Heart left ventricle (tissue), 13 donors: ENCODE data around the gene NBAS.

Source experiments
- POLR2A ChIP-seq, 2 donors: fragments of 450-650 bp; IDR thresholded peaks; one replicate each; pipeline ENCODE4 v1.6.1; 2017; ENCODE audit warnings: antibody characterized with exemption in 2 of 2, mild to moderate bottlenecking in 2 of 2, moderate library complexity in 2 of 2
- TF ChIP-seq, protein P1 (sequence below), 12 donors: fragments of 200-600 bp; sonication (generic) in 4 of 12; IDR thresholded peaks; one replicate each; pipeline versions ENCODE4 v1.5.0 to v1.8.0; 2018 to 2022; ENCODE audit warnings: antibody characterized with exemption in 12 of 12, mild to moderate bottlenecking in 5 of 12
- donor health status: ischemic (EF 13 %, LVEDD 7.1; RV severe dilation, severe dysfunction).
- donor health status: DM: no; HTN: yes; CAD: no.
- donor health status: DM: no; HTN: no; CAD: no.
- donor health status: ischemic (EF 25% LVEDD 6.9; RV normal size, moderate dysfunction).
- donor health status: ischemic (EF 25% LVEDD 5.7; RV mildly dilated, moderate dysfunction).
- donor health status: ischemic (EF 35%, LVEDD 5.7; RV mildly dilated, moderate dysfunction).
- donor health status: nonischemic (EF 11% LVEDD 7.7; RV severe dilation, severe dysfunction).
- donor health status: DM: yes; HTN: yes; CAD: no.
- donor health status: PGD.
- donor health status: ischemic (EF 29% LVEDD 5.4; RV normal size, mild dysfunction).
- donor health status: nonischemic (EF 23%, LVEDD 6.1; RV moderate dilation, normal function).

- TF ChIP-seq, protein P1, sequence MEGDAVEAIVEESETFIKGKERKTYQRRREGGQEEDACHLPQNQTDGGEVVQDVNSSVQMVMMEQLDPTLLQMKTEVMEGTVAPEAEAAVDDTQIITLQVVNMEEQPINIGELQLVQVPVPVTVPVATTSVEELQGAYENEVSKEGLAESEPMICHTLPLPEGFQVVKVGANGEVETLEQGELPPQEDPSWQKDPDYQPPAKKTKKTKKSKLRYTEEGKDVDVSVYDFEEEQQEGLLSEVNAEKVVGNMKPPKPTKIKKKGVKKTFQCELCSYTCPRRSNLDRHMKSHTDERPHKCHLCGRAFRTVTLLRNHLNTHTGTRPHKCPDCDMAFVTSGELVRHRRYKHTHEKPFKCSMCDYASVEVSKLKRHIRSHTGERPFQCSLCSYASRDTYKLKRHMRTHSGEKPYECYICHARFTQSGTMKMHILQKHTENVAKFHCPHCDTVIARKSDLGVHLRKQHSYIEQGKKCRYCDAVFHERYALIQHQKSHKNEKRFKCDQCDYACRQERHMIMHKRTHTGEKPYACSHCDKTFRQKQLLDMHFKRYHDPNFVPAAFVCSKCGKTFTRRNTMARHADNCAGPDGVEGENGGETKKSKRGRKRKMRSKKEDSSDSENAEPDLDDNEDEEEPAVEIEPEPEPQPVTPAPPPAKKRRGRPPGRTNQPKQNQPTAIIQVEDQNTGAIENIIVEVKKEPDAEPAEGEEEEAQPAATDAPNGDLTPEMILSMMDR (IDR thresholded peaks at IDR 0.05): no peak
- no peak for TF ChIP-seq POLR2A (IDR thresholded peaks at IDR 0.05)
These were observed 432.3 kb downstream of the NBAS start for GRCh38 chr2:15128846-15129245.
